Common myeloid progenitor, CD34-positive (primary cell): ENCODE data around the gene MESD.

Experiments used
- CTCF ChIA-PET: fragments of 350-600 bp; sonication (Branson Sonifier 250); formaldehyde crosslinking; loops from one replicate; lab custom pipeline; 2021; ENCODE audit warnings: antibody characterized with exemption; lab: Charles Lee
- POLR2A ChIA-PET: fragments of 350-600 bp; sonication (Branson Sonifier 250); formaldehyde crosslinking; loops from one replicate; lab custom pipeline; 2021; ENCODE audit warnings: antibody characterized with exemption; lab: Charles Lee
- DNase-seq, 3 donors: peaks; one replicate each; pipeline versions ENCODE4 v3.0.0 to v3.0.0-alpha.2; 2013
- H3K27ac ChIP-seq, 2 experiments: 1 replicate in 1 of 2; 2 replicates in 1 of 2; pipeline ENCODE4 v1.7.0; 2013; ENCODE audit warnings: inconsistent platforms in 2 of 2, low read length in 2 of 2, mild to moderate bottlenecking in 2 of 2, low read depth in 1 of 2, moderate library complexity in 1 of 2; ENCODE audit not compliant: severe bottlenecking in 2 of 2, insufficient read depth in 1 of 2, poor library complexity in 1 of 2
- H3K27me3 ChIP-seq, 5 experiments: replicated peaks in 2 of 5; 1 replicate in 3 of 5; 2 replicates in 2 of 5; pipeline versions ENCODE4 v1.6.1 to v1.7.0; 2013; ENCODE audit warnings: low read length in 4 of 5, mild to moderate bottlenecking in 2 of 5, moderate library complexity in 2 of 5, inconsistent platforms in 1 of 5; ENCODE audit not compliant: insufficient read depth in 5 of 5, control insufficient read depth in 4 of 5
- H3K36me3 ChIP-seq, 4 experiments: 1 replicate in 2 of 4; 2 replicates in 2 of 4; pipeline versions ENCODE4 v1.6.1 to v1.7.0; 2013; ENCODE audit warnings: low read length in 3 of 4, control low read depth in 1 of 4, mild to moderate bottlenecking in 1 of 4; ENCODE audit not compliant: control insufficient read depth in 4 of 4, insufficient read depth in 4 of 4
- H3K4me1 ChIP-seq, 4 experiments: 1 replicate in 3 of 4; 2 replicates in 1 of 4; pipeline versions ENCODE4 v1.6.1 to v1.7.1; 2013; ENCODE audit warnings: low read length in 3 of 4, mild to moderate bottlenecking in 3 of 4, control low read depth in 1 of 4, inconsistent platforms in 1 of 4, moderate library complexity in 1 of 4; ENCODE audit not compliant: control insufficient read depth in 4 of 4, insufficient read depth in 4 of 4; ENCODE audit errors: control extremely low read depth in 1 of 4
- H3K4me3 ChIP-seq, 7 experiments: 1 replicate in 4 of 7; 2 replicates in 3 of 7; pipeline versions ENCODE4 v1.5.1 to v1.7.0; 2013; ENCODE audit warnings: mild to moderate bottlenecking in 7 of 7, low read length in 6 of 7, moderate library complexity in 6 of 7, inconsistent platforms in 2 of 7, low read depth in 2 of 7, control low read depth in 1 of 7; ENCODE audit not compliant: insufficient read depth in 4 of 7, control insufficient read depth in 1 of 7; ENCODE audit errors: extremely low read depth in 1 of 7
- H3K9me3 ChIP-seq, 5 experiments: 1 replicate in 4 of 5; 2 replicates in 1 of 5; pipeline versions ENCODE4 v1.6.1 to v1.7.1; 2013; ENCODE audit warnings: low read length in 4 of 5, mild to moderate bottlenecking in 2 of 5, inconsistent platforms in 1 of 5, low read depth in 1 of 5, moderate library complexity in 1 of 5; ENCODE audit not compliant: control insufficient read depth in 4 of 5, insufficient read depth in 2 of 5; ENCODE audit errors: control extremely low read depth in 1 of 5
- WGBS: methylation state at CpG from one replicate; pipeline ENCODE4 v1.1.5; 2013; ENCODE audit not compliant: insufficient coverage; 5-methylcytosine and 5-hydroxymethylcytosine counted together

Gene MESD

GRCh38 chr15:80984856-80985255, 4.8 kb downstream of the MESD start:
- H3K36me3 ChIP-seq, result peaks cover 0 to 15% (median 6%) of the 10 kb centered on the region in 4 experiments
- peak overlapping the region; percentile 76 to 84 for H3K27ac ChIP-seq
- H3K4me3 ChIP-seq, result peak overlapping the region in 5 of 7 experiments; percentile 10 to 67 (median 44)
- CTCF ChIA-PET, result interaction anchor here (1.3 kb wide), 2 partner anchors 16 to 124 kb away, joined by 3 read pairs; no protein-coding TSS in a partner anchor
- 0% methylated on average over 7 of the region's 9 CpGs for WGBS
- POLR2A ChIA-PET, result no interaction called here
- H3K9me3 ChIP-seq, result no peaks in the 10 kb centered on the region
- peak; percentile 81 to 95 (median 93) for DNase-seq
- H3K27me3 ChIP-seq, result no peaks in the 10 kb centered on the region
- H3K4me1 ChIP-seq, result peaks cover 12 to 53% (median 37%) of the 10 kb centered on the region in 4 experiments

GRCh38 chr15:80982839-80983238, 6.8 kb downstream of the MESD start:
- Histone ChIP-seq H3K27me3 (no peaks in the 10 kb centered on the region), H3K9me3 (no peaks in the 10 kb centered on the region), H3K4me3 (no peak overlapping the region), H3K36me3 (peaks cover 5 to 34% (median 21%) of the 10 kb centered on the region in 4 experiments), H3K27ac (no peak overlapping the region), H3K4me1 (peaks cover 1 to 38% (median 24%) of the 10 kb centered on the region in 4 experiments)
- no peak for DNase-seq
- CTCF ChIA-PET, result no interaction called here
- 100% methylated on average over 3 of the region's 5 CpGs for WGBS
- POLR2A ChIA-PET, result no interaction called here

- H3K36me3 ChIP-seq, result peaks cover 5 to 41% (median 23%) of the 10 kb centered on the region in 4 experiments
- peaks cover 1 to 36% (median 22%) of the 10 kb centered on the region in 4 experiments for H3K4me1 ChIP-seq
- no peak overlapping the region for H3K4me3 ChIP-seq
- H3K27ac ChIP-seq, result peak overlapping the region in 1 of 2 experiments; percentile 20
- ChIA-PET CTCF (interaction anchor here (1.1 kb wide), 1 partner anchor 10 kb away, joined by 3 read pairs; no protein-coding TSS in a partner anchor), POLR2A (no interaction called here)
- no peaks in the 10 kb centered on the region for H3K27me3 ChIP-seq
- peak in 2 of 3 donors; percentile 43 to 48 for DNase-seq
- WGBS, result 100% methylated on average over 1 of the region's 2 CpGs
- no peaks in the 10 kb centered on the region for H3K9me3 ChIP-seq
Observed at GRCh38 chr15:80982205-80982604, 7.4 kb downstream of the MESD start.

GRCh38 chr15:80979538-80980200, 9.9 kb downstream of the MESD start:
- POLR2A ChIA-PET, result no interaction called here
- Histone ChIP-seq H3K4me1 (peaks cover 1 to 14% (median 5%) of the 10 kb centered on the region in 4 experiments), H3K27ac (peak overlapping the region in 1 of 2 experiments; percentile 37), H3K36me3 (peaks cover 7 to 52% (median 26%) of the 10 kb centered on the region in 4 experiments), H3K9me3 (no peaks in the 10 kb centered on the region), H3K4me3 (no peak overlapping the region), H3K27me3 (no peaks in the 10 kb centered on the region)
- no peak for DNase-seq
- 65% methylated on average over 8 of the region's 8 CpGs for WGBS
- CTCF ChIA-PET, result interaction anchor here (0.7 to 2.4 kb wide), 6 partner anchors 8 to 289 kb away, joined by 3 to 12 read pairs (median 3); no protein-coding TSS in a partner anchor

DNA sequence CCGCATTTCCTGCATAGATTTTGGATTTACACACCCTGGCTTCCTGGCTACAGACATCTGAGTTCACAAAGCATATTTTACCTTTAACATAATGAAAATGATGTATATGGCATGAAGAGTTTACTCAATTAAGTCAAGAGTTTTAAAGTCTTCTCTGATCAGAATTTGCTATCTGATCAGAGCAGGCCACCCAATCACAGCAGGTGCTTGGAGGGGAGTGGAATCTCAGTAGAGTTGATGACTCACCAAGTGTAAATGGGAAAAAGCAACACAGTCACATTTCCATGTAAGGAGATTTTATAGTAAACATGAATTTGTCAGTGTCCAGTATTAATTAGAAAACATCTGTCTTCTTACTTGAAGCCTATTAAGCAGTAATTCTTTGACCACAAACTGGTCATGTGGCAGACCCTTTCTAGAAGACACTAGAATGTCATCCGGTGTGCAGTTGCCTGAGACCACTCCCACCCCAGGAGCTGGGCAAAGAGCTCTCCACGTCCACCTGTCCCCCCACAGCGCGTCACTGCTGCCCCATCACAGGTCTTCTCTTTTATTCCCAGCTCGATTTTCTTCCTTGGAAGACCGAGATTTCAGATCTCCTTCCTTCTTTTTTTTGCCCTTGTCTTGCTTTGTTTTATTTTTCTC, 10.8 kb downstream of the MESD start:
- DNase-seq, result no peak
- Histone ChIP-seq H3K27me3 (no peaks in the 10 kb centered on the region), H3K36me3 (peaks cover 7 to 55% (median 29%) of the 10 kb centered on the region in 4 experiments), H3K9me3 (no peaks in the 10 kb centered on the region), H3K4me3 (no peak overlapping the region), H3K27ac (peak overlapping the region in 1 of 2 experiments; percentile 37), H3K4me1 (peaks cover 0 to 9% (median 0%) of the 10 kb centered on the region in 4 experiments)
- 99% methylated on average over 6 of the region's 7 CpGs for WGBS
- ChIA-PET POLR2A (no interaction called here), CTCF (interaction anchor here (0.7 to 2.4 kb wide), 7 partner anchors 8 to 290 kb away, joined by 3 to 12 read pairs (median 3); no protein-coding TSS in a partner anchor)

DNA sequence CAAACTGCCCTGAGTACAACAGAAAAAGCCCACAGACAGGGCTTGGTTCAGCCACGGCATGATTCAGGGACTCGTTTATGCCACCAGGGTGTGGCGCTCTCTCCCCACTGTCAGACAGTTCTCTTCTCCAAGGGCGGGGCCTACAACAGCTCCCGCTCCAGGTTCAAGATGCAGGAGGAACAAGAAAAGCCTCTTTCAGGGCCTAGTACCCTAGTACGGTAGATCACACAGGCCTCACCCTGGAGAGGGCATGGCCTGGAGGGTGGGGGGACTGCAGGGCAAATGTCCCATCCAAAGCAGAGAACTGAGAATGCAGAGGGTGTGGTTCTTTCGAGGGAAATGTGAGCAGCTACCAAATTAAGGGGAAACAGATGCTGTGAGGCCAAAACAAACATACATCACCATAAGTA, 12.0 kb downstream of the MESD start:
- Histone ChIP-seq H3K27me3 (no peaks in the 10 kb centered on the region), H3K27ac (peak overlapping the region in 1 of 2 experiments; percentile 20), H3K4me3 (no peak overlapping the region), H3K36me3 (peaks cover 7 to 60% (median 35%) of the 10 kb centered on the region in 4 experiments), H3K9me3 (no peaks in the 10 kb centered on the region), H3K4me1 (peaks cover 0 to 7% (median 0%) of the 10 kb centered on the region in 4 experiments)
- WGBS, result 80% methylated on average over 6 of the region's 7 CpGs
- CTCF ChIA-PET, result interaction anchor here (0.8 to 4.9 kb wide), 11 partner anchors 9 to 288 kb away, joined by 3 to 28 read pairs (median 3); no protein-coding TSS in a partner anchor
- POLR2A ChIA-PET, result no interaction called here
- peak; percentile 47 to 70 (median 54) for DNase-seq
